Calu3 (cell line): ENCODE results near the gene PCDHGA8. TPM values are rescaled to one million over a fixed set of nuclear protein-coding genes. Genes with fewer than 3 reads are reported as not detected.
"Not testable (repeated sequence)": the region's sequence is repeated elsewhere in the genome, so short reads cannot be mapped to it uniquely, and the experiment has no call there.

Experiments
- BruUV-seq: library from RNA; stranded (reverse); fragments of 400-500 nt; replicated peaks from 2 replicates; lab custom pipeline; 2021; lab: Mats Ljungman, UMichigan
- CTCF ChIA-PET: fragments of 300-600 bp; sonication (Branson Sonifier 250); formaldehyde crosslinking; loops from one replicate; lab custom pipeline; 2022; ENCODE audit warnings: antibody characterized with exemption; lab: Charles Lee
- DNase-seq: peaks from one replicate; pipeline ENCODE4 v3.0.0; 2022
- H3K27ac Mint-ChIP-seq: one replicate; pipeline ENCODE4 v1.8.0; 2022; ENCODE audit warnings: mixed read lengths; ENCODE audit not compliant: unreplicated experiment
- H3K27me3 Mint-ChIP-seq: one replicate; pipeline ENCODE4 v1.8.0; 2022; ENCODE audit warnings: mixed read lengths; ENCODE audit not compliant: unreplicated experiment
- H3K36me3 Mint-ChIP-seq: one replicate; pipeline ENCODE4 v1.8.0; 2022; ENCODE audit warnings: mild to moderate bottlenecking, moderate library complexity, mixed read lengths; ENCODE audit not compliant: insufficient read depth, unreplicated experiment
- H3K4me1 Mint-ChIP-seq: one replicate; pipeline ENCODE4 v1.8.0; 2022; ENCODE audit warnings: mild to moderate bottlenecking, low read depth, mixed read lengths; ENCODE audit not compliant: unreplicated experiment
- H3K4me3 Mint-ChIP-seq: one replicate; pipeline ENCODE4 v1.8.0; 2022; ENCODE audit warnings: mild to moderate bottlenecking, low read depth, moderate library complexity, mixed read lengths; ENCODE audit not compliant: unreplicated experiment
- H3K9me3 Mint-ChIP-seq: one replicate; pipeline ENCODE4 v1.8.0; 2022; ENCODE audit warnings: low read depth, mixed read lengths; ENCODE audit not compliant: unreplicated experiment
- intact Hi-C: fragments of 100-400 bp; cut with micrococcal nuclease; formaldehyde crosslinking; loops from one replicate; pipeline ENCODE4 v1.10.0; 2022; ENCODE audit not compliant: unreplicated experiment
- total RNA-seq: library from RNA; stranded (reverse); gene quantifications from 2 replicates; pipeline ENCODE4 v1.2.3, GENCODE V29; 2022
- TF ChIP-seq, protein P1 (sequence below): fragments of 200-600 bp; IDR thresholded peaks from one replicate; pipeline ENCODE4 v1.8.0; 2022; ENCODE audit warnings: antibody characterized with exemption; ENCODE audit not compliant: unreplicated experiment

Gene PCDHGA8
- total RNA-seq, 1 experiment from 2014 or later, result 1.1 TPM

DNA sequence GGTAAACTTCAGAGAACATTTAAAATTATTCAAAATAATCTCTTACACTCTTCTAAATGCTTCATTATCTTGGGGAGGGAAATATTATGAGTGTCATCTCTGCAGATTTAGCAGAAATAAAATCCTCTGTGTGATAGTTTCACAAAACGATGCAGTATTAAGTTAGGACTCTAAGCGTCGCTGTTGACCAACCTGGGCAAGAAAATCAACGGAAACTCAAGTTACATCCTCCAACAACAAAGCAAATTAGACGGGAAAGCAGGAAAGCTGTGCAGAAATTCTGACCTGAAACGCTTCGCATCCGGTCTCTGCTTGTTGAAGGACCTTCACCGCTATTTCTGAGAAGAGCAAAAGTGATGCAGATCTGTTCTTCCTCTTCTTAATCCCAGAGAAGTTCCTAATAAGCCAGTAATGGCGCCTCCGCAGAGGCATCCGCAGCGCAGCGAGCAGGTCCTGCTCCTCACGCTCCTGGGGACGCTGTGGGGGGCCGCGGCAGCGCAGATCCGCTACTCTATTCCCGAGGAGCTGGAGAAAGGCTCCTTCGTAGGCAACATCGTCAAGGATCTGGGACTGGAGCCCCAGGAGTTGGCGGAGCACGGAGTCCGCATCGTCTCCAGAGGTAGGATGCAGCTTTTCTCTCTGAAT is 18.6 kb upstream of the PCDHGA8 start, which contains the start of gene PCDHGA6:
Gene PCDHGA6, plus strand, starts transcription at position 219 of the 645 bp plus-strand sequence. Its CDS starts 193 bp downstream, at position 412.
- TF ChIP-seq, protein P1, sequence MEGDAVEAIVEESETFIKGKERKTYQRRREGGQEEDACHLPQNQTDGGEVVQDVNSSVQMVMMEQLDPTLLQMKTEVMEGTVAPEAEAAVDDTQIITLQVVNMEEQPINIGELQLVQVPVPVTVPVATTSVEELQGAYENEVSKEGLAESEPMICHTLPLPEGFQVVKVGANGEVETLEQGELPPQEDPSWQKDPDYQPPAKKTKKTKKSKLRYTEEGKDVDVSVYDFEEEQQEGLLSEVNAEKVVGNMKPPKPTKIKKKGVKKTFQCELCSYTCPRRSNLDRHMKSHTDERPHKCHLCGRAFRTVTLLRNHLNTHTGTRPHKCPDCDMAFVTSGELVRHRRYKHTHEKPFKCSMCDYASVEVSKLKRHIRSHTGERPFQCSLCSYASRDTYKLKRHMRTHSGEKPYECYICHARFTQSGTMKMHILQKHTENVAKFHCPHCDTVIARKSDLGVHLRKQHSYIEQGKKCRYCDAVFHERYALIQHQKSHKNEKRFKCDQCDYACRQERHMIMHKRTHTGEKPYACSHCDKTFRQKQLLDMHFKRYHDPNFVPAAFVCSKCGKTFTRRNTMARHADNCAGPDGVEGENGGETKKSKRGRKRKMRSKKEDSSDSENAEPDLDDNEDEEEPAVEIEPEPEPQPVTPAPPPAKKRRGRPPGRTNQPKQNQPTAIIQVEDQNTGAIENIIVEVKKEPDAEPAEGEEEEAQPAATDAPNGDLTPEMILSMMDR, result no peak
- intact Hi-C loops, result no loop called here
- no peak for DNase-seq
- CTCF ChIA-PET, result no interaction called here
- Mint-ChIP-seq H3K9me3 (peaks cover 9% of the 10 kb centered on the region), H3K27ac (no peak within 1 kb of the TSS), H3K27me3 (no peaks in the 10 kb centered on the region), H3K36me3 (peaks cover 9% of the 10 kb centered on the region), H3K4me3 (no peak within 1 kb of the TSS), H3K4me1 (no peaks in the 10 kb centered on the region)
- no TSS peak for BruUV-seq

DNA sequence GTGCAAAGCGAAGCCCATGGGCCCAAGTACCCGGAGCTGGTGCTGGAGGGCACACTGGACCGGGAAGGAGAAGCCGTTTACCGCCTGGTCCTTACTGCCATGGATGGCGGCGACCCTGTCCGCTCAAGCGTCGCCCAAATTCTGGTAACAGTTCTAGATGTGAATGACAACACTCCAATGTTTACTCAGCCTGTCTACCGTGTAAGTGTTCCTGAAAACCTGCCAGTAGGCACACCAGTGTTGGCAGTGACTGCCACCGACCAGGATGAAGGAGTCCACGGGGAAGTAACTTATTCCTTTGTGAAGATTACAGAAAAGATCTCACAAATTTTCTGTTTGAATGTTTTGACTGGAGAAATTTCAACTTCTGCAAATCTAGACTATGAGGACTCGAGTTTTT is 17.8 kb upstream of the PCDHGA8 start:
- Mint-ChIP-seq H3K9me3 (peaks cover 9% of the 10 kb centered on the region), H3K36me3 (peaks cover 9% of the 10 kb centered on the region), H3K27ac (no peak overlapping the region), H3K27me3 (no peaks in the 10 kb centered on the region), H3K4me1 (no peaks in the 10 kb centered on the region), H3K4me3 (no peak overlapping the region)
- BruUV-seq, result no TSS peak
- intact Hi-C loops, result no loop called here
- CTCF ChIA-PET, result no interaction called here
- TF ChIP-seq, protein P1, result no peak
- no peak for DNase-seq

DNA sequence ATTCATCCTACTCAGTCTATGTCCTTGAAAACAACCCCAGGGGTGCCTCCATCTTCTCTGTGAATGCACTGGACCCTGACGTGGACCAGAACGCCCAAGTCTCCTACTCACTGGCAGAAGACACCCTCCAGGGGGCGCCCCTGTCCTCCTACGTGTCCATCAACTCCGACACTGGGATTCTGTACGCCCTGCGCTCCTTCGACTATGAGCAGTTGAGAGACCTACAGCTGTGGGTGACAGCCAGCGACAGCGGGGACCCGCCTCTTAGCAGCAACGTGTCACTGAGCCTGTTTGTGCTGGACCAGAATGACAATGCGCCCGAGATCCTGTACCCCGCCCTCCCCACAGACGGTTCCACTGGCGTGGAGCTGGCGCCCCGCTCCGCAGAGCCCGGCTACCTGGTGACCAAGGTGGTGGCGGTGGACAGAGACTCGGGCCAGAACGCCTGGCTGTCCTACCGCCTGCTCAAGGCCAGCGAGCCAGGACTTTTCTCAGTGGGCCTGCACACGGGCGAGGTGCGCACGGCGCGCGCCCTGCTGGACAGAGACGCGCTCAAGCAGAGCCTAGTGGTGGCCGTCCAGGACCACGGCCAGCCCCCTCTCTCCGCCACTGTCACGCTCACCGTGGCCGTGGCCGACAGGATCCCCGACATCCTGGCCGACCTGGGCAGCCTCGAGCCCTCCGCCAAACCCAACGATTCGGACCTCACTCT is 16.8 kb upstream of the PCDHGA8 start:
- H3K36me3 Mint-ChIP-seq, DNase-seq, intact Hi-C loops, CTCF ChIA-PET, H3K4me1 Mint-ChIP-seq, H3K27me3 Mint-ChIP-seq, H3K4me3 Mint-ChIP-seq, H3K27ac Mint-ChIP-seq, BruUV-seq: not testable (repeated sequence)
- peaks cover 11% of the 10 kb centered on the region for H3K9me3 Mint-ChIP-seq

DNA sequence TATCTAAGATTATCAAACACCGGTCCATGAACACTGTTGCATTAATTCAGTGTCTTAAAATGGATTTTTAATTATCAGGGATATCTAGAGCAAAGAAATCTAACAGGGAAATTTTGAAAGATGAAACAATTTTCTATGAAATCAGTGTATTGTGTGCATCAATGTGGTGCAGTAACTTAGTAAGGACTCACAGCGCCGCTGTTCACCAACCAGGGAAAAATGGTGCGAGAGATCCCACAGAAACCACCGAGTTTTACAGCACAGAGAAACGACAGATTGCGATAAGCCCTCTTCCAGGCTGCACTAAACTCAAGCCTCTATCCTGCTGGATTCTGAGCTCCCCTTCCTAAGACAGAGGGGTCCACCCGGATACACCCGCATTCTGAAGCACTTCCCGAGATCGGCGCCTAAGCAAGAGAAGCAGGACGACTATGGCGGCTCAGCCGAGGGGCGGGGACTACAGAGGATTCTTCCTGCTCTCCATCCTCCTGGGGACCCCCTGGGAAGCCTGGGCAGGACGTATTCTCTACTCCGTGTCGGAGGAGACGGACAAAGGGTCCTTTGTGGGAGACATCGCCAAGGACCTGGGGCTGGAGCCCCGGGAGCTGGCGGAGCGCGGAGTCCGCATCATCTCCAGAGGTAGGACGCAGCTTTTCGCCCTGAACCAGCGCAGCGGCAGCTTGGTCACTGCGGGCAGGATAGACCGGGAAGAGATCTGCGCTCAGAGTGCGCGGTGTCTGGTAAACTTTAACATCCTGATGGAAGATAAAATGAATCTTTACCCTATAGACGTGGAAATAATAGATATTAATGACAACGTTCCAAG is 9.8 kb upstream of the PCDHGA8 start, which contains the start of gene PCDHGA7:
Gene PCDHGA7, plus strand, starts transcription at position 274 of the 826 bp plus-strand sequence. Its CDS starts 158 bp downstream, at position 432.
- TF ChIP-seq, protein P1, result no peak
- no peak for DNase-seq
- intact Hi-C loops, result no loop called here
- no peaks in the 10 kb centered on the region for H3K27me3 Mint-ChIP-seq
- CTCF ChIA-PET, result no interaction called here
- H3K4me3 Mint-ChIP-seq, result peak within 1 kb of the TSS; percentile 55
- BruUV-seq, result no TSS peak
- H3K36me3 Mint-ChIP-seq, result peaks cover 4% of the 10 kb centered on the region
- H3K4me1 Mint-ChIP-seq, result no peaks in the 10 kb centered on the region
- peaks cover 5% of the 10 kb centered on the region for H3K9me3 Mint-ChIP-seq
- no peak within 1 kb of the TSS for H3K27ac Mint-ChIP-seq
